ENCODE measurements around the gene VANGL1.
A peak's percentile ranks its signal among the peaks of the same experiment; 100 is the strongest.

VANGL1 gene

DNA sequence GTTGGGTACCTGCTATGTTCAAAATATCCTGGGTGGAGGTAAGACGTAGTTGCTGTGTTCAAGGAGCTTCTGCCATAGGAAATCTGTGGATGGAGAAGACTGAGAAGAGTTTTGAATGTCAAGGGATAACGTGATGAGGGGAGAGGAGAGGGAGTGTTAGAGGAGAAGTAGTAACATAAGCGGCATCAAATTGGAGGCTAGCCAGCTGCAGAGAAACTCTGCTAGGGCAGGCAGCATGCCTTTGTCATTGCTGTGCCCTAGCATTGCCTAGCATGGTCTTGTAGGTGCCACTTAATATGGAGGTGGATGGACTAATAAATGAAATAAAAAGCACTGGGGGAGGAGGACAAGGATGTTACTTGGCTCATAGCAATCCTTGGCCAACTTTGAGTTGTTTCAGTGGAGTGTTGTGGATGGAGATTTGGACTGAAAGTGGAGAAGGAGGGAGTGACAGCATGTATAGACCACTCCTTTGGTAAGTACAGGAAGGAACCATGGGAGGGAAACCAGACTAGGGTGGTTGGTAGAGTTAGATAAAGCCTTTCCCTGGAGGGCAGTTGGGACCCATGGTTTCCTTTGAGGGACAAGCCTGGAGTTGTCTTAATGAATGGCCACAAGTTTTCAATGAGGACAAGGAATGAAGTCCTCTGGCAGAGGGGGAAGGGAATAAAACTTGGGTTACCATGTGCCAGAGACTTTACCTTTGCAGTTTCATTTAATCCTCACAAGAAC lies 6.3 kb downstream of the VANGL1 start:
- Histone ChIP-seq H3K27me3 (ENCODE audit: control insufficient read depth, insufficient read depth, low read length) (no peaks in the 10 kb centered on the region), H3K4me1 (ENCODE audit: control insufficient read depth, insufficient read depth, low read length) (peaks cover 17% of the 10 kb centered on the region), H3K36me3 (ENCODE audit: control insufficient read depth, insufficient read depth, low read length) (no peaks in the 10 kb centered on the region), H3K27ac (ENCODE audit: low read depth, low read length) (no peak overlapping the region), H3K4me3 (ENCODE audit: low read length) (no peak overlapping the region), H3K9ac (ENCODE audit: low read length) (no peak overlapping the region)

DNA sequence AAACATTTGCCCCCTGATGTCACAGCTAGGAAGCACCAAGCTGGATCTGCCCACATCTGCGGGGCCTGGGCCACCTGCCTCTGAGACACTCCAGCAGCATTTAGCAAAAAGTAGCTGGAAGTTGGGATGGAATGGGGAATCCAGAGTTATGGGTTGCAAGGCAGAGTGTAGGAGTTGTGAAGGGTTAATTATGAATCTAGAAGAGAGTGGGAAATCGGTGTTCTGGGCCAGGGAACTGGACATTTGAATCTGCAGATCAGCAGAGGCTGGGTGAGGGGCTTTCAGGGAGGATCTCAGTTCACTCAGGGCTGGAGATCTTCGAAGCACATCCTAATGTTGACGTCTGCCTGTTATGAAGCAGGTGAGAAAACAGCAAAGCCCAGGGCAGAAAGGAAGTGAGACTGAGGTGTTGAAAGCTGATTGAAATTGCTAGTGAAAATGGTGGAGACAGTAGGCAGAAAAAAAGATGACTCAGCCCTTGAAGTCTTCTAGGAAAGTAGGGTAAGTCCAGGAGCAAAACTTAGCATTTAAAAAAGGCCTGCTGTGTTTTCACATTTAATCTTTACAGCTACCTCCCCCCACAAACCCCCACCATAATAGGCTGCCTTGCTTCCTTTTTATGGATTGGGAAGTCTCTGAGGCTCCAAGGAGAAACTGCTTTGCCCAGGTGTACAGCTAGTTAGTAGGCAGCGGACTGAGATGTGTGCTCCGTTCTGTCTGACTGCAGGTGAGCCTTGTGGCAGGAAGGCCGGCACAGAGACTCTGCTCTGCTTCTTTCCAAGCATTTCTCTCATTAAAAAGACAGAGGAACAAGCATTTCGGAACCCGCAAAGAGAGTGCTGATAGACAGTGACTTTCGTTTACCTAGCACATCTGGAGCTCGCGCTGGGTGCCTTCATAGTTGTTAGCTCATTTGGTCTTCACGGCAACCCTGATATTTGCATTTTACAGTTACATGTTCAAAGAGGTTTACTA lies 7.2 kb downstream of the VANGL1 start:
- H3K27me3 ChIP-seq (ENCODE audit: control insufficient read depth, insufficient read depth, low read length): no peaks in the 10 kb centered on the region
- H3K9ac ChIP-seq (ENCODE audit: low read length): no peak overlapping the region
- H3K4me3 ChIP-seq (ENCODE audit: low read length): no peak overlapping the region
- H3K4me1 ChIP-seq (ENCODE audit: control insufficient read depth, insufficient read depth, low read length): peaks cover 11% of the 10 kb centered on the region
- peak overlapping the region; percentile 25 for H3K27ac ChIP-seq (ENCODE audit: low read depth, low read length)
- H3K36me3 ChIP-seq (ENCODE audit: control insufficient read depth, insufficient read depth, low read length): no peaks in the 10 kb centered on the region

- no peak overlapping the region for H3K27ac ChIP-seq (ENCODE audit: low read depth, low read length)
- peaks cover 11% of the 10 kb centered on the region for H3K4me1 ChIP-seq (ENCODE audit: control insufficient read depth, insufficient read depth, low read length)
- no peaks in the 10 kb centered on the region for H3K27me3 ChIP-seq (ENCODE audit: control insufficient read depth, insufficient read depth, low read length)
- no peak overlapping the region for H3K9ac ChIP-seq (ENCODE audit: low read length)
- no peak overlapping the region for H3K4me3 ChIP-seq (ENCODE audit: low read length)
- no peaks in the 10 kb centered on the region for H3K36me3 ChIP-seq (ENCODE audit: control insufficient read depth, insufficient read depth, low read length)
These were observed 8.2 kb downstream of the VANGL1 start for GRCh38 chr1:115649964-115650363.

DNA sequence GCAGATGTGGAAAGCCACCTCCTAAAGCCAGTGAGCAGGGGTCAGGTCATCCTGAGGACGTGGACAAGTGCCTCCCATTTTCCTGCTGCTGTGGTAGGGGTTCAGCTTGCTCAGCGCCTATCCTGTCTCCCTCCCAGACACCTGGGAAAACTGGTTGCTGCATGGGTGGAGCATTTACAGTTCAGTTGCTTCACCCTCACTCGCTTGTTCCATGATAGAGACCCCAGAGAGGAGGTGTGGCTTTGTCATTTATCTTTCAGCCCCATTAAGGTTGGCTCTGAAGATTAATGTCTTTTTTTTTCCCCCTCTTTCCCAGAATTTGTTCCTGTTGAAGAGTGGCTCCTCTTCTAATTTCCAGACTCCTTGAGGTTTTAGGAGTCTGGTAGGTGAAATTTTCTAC lies 9.2 kb downstream of the VANGL1 start:
- Histone ChIP-seq H3K27ac (ENCODE audit: low read depth, low read length) (no peak overlapping the region), H3K27me3 (ENCODE audit: control insufficient read depth, insufficient read depth, low read length) (no peaks in the 10 kb centered on the region), H3K4me1 (ENCODE audit: control insufficient read depth, insufficient read depth, low read length) (peaks cover 14% of the 10 kb centered on the region), H3K36me3 (ENCODE audit: control insufficient read depth, insufficient read depth, low read length) (no peaks in the 10 kb centered on the region), H3K4me3 (ENCODE audit: low read length) (no peak overlapping the region), H3K9ac (ENCODE audit: low read length) (no peak overlapping the region)

DNA sequence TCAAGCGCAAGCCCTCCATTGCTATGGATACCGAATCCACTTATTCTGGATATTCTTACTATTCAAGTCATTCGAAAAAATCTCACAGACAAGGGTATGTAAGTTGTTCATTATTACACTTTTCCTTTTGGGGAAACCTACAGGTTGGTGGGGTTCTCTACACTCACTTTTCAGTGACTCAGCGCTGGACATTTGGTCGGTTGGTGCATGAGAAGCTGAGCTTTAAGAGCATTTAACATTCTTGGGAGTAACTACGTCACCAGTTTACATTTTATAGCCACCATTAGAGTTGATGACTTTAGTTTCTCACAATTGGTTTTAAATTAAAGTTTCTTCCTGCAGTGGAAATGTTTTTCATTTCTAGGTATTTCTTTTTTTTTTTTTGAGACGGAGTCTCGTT lies 9.6 kb downstream of the VANGL1 start:
- H3K36me3 ChIP-seq (ENCODE audit: control insufficient read depth, insufficient read depth, low read length): no peaks in the 10 kb centered on the region
- no peak overlapping the region for H3K9ac ChIP-seq (ENCODE audit: low read length)
- H3K27me3 ChIP-seq (ENCODE audit: control insufficient read depth, insufficient read depth, low read length): no peaks in the 10 kb centered on the region
- H3K27ac ChIP-seq (ENCODE audit: low read depth, low read length): no peak overlapping the region
- H3K4me3 ChIP-seq (ENCODE audit: low read length): no peak overlapping the region
- H3K4me1 ChIP-seq (ENCODE audit: control insufficient read depth, insufficient read depth, low read length): peaks cover 14% of the 10 kb centered on the region

- Histone ChIP-seq H3K4me1 (ENCODE audit: control insufficient read depth, insufficient read depth, low read length) (peaks cover 11% of the 10 kb centered on the region), H3K9ac (ENCODE audit: low read length) (no peak overlapping the region), H3K27ac (ENCODE audit: low read depth, low read length) (no peak overlapping the region), H3K36me3 (ENCODE audit: control insufficient read depth, insufficient read depth, low read length) (no peaks in the 10 kb centered on the region), H3K27me3 (ENCODE audit: control insufficient read depth, insufficient read depth, low read length) (no peaks in the 10 kb centered on the region), H3K4me3 (ENCODE audit: low read length) (no peak overlapping the region)
These were observed 10.5 kb downstream of the VANGL1 start for GRCh38 chr1:115652236-115652788.

- H3K4me3 ChIP-seq (ENCODE audit: low read length): no peak overlapping the region
- H3K27me3 ChIP-seq (ENCODE audit: control insufficient read depth, insufficient read depth, low read length): no peaks in the 10 kb centered on the region
- no peaks in the 10 kb centered on the region for H3K36me3 ChIP-seq (ENCODE audit: control insufficient read depth, insufficient read depth, low read length)
- H3K27ac ChIP-seq (ENCODE audit: low read depth, low read length): no peak overlapping the region
- no peak overlapping the region for H3K9ac ChIP-seq (ENCODE audit: low read length)
- H3K4me1 ChIP-seq (ENCODE audit: control insufficient read depth, insufficient read depth, low read length): peaks cover 6% of the 10 kb centered on the region
These were observed 12.4 kb downstream of the VANGL1 start for GRCh38 chr1:115654125-115654524.

GRCh38 chr1:115654663-115655305 lies 13.0 kb downstream of the VANGL1 start:
- H3K27ac ChIP-seq (ENCODE audit: low read depth, low read length): no peak overlapping the region

GRCh38 chr1:115655306-115655663 lies 13.5 kb downstream of the VANGL1 start:
- no peaks in the 10 kb centered on the region for H3K27me3 ChIP-seq (ENCODE audit: control insufficient read depth, insufficient read depth, low read length)
- H3K4me1 ChIP-seq (ENCODE audit: control insufficient read depth, insufficient read depth, low read length): peaks cover 6% of the 10 kb centered on the region
- H3K9ac ChIP-seq (ENCODE audit: low read length): no peak overlapping the region
- peaks cover 8% of the 10 kb centered on the region for H3K36me3 ChIP-seq (ENCODE audit: control insufficient read depth, insufficient read depth, low read length)
- no peak overlapping the region for H3K27ac ChIP-seq (ENCODE audit: low read depth, low read length)
- H3K4me3 ChIP-seq (ENCODE audit: low read length): no peak overlapping the region

More at GRCh38 chr1:115654663-115655305, 13.0 kb downstream of the VANGL1 start:
- H3K4me3 ChIP-seq (ENCODE audit: low read length): no peak overlapping the region
- H3K36me3 ChIP-seq (ENCODE audit: control insufficient read depth, insufficient read depth, low read length): peaks cover 3% of the 10 kb centered on the region
- H3K27me3 ChIP-seq (ENCODE audit: control insufficient read depth, insufficient read depth, low read length): no peaks in the 10 kb centered on the region
- H3K4me1 ChIP-seq (ENCODE audit: control insufficient read depth, insufficient read depth, low read length): peaks cover 6% of the 10 kb centered on the region
- no peak overlapping the region for H3K9ac ChIP-seq (ENCODE audit: low read length)

GRCh38 chr1:115655916-115656315 lies 14.1 kb downstream of the VANGL1 start:
- no peak overlapping the region for H3K9ac ChIP-seq (ENCODE audit: low read length)
- H3K4me1 ChIP-seq (ENCODE audit: control insufficient read depth, insufficient read depth, low read length): peaks cover 6% of the 10 kb centered on the region
- no peak overlapping the region for H3K27ac ChIP-seq (ENCODE audit: low read depth, low read length)
- H3K27me3 ChIP-seq (ENCODE audit: control insufficient read depth, insufficient read depth, low read length): no peaks in the 10 kb centered on the region
- H3K36me3 ChIP-seq (ENCODE audit: control insufficient read depth, insufficient read depth, low read length): peaks cover 12% of the 10 kb centered on the region
- no peak overlapping the region for H3K4me3 ChIP-seq (ENCODE audit: low read length)

DNA sequence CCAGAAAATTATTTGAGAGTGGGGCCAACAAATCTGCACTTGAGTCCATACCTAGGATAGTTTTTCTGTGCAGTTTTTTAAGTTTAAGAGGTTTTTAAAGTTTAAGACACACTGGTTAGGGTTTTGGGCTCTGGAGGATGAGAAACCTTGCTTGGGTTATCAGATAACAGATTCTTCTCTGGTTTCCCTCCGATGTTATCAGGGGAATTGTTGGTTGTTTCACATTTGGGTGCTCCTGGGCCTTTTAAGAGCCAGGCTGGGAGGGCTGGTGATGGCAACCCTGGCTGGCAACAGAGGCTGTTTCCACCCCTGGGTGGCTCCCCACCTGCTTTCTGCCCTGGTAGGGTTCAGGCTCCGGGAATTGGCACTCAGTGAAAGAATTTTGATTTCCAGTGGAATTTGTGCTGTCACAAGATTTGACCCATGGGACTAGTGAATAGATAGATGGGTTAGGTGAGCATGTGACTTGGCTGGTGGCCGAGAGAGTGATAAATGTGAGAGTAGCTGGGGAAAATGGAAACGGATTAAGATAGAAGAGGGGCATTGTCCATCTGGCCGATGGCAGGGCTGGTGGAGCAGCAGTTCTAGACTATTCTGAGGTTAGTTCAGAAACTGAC lies 14.8 kb downstream of the VANGL1 start:
- Histone ChIP-seq H3K27me3 (ENCODE audit: control insufficient read depth, insufficient read depth, low read length) (no peaks in the 10 kb centered on the region), H3K4me1 (ENCODE audit: control insufficient read depth, insufficient read depth, low read length) (peaks cover 6% of the 10 kb centered on the region), H3K36me3 (ENCODE audit: control insufficient read depth, insufficient read depth, low read length) (peaks cover 12% of the 10 kb centered on the region), H3K9ac (ENCODE audit: low read length) (no peak overlapping the region), H3K27ac (ENCODE audit: low read depth, low read length) (no peak overlapping the region), H3K4me3 (ENCODE audit: low read length) (no peak overlapping the region)

DNA sequence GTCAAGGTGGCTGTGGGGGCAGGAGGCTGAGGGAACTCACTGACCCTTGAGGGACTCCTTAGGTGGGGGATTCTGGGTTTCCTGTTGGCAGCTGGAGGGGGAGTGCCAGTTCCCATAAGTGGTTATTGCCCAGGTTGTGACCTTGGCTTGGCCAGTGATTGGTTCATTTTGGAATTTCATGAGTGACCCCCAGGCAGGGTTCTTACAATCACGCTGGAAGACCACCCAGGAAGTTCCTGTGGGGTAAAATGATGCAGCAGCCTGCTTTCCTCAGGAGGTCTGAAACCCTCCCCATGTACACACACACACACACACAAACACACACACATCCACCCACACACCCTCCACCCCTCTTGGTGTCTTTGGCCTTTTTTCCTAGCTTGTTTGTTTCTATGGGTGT lies 16.9 kb downstream of the VANGL1 start:
- peaks cover 15% of the 10 kb centered on the region for H3K36me3 ChIP-seq (ENCODE audit: control insufficient read depth, insufficient read depth, low read length)
- no peak overlapping the region for H3K27ac ChIP-seq (ENCODE audit: low read depth, low read length)
- no peaks in the 10 kb centered on the region for H3K27me3 ChIP-seq (ENCODE audit: control insufficient read depth, insufficient read depth, low read length)
- H3K9ac ChIP-seq (ENCODE audit: low read length): no peak overlapping the region
- H3K4me1 ChIP-seq (ENCODE audit: control insufficient read depth, insufficient read depth, low read length): peaks cover 6% of the 10 kb centered on the region
- no peak overlapping the region for H3K4me3 ChIP-seq (ENCODE audit: low read length)
